Measurements from ENCODE around the gene RBBP8. TPM values are rescaled to one million over a fixed set of nuclear protein-coding genes. Genes with fewer than 3 reads are reported as not detected.
"Not testable (repeated sequence)": the region's sequence is repeated elsewhere in the genome, so short reads cannot be mapped to it uniquely, and the experiment has no call there.

RBBP8 gene
- total RNA-seq (1 to 10 TPM; 1.2 to 2.5 TPM), total RNA-seq (2.9 to 206 (median 12.6) reads per million in 172 experiments)
- 4.3 TPM for polyA plus RNA-seq (2013, experiment 1 of 2)
- 5.3 TPM for polyA plus RNA-seq (2013, experiment 2 of 2)

- TF ChIP-seq, protein P1, sequence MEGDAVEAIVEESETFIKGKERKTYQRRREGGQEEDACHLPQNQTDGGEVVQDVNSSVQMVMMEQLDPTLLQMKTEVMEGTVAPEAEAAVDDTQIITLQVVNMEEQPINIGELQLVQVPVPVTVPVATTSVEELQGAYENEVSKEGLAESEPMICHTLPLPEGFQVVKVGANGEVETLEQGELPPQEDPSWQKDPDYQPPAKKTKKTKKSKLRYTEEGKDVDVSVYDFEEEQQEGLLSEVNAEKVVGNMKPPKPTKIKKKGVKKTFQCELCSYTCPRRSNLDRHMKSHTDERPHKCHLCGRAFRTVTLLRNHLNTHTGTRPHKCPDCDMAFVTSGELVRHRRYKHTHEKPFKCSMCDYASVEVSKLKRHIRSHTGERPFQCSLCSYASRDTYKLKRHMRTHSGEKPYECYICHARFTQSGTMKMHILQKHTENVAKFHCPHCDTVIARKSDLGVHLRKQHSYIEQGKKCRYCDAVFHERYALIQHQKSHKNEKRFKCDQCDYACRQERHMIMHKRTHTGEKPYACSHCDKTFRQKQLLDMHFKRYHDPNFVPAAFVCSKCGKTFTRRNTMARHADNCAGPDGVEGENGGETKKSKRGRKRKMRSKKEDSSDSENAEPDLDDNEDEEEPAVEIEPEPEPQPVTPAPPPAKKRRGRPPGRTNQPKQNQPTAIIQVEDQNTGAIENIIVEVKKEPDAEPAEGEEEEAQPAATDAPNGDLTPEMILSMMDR (IDR thresholded peaks at IDR 0.05), result no peak
- Histone ChIP-seq H3K27ac (ENCODE audit: low read depth in 1 of 2, low read length in 2 of 2) (peak within 1 kb of the TSS; percentile 80 to 95), H3K4me1 (ENCODE audit: insufficient read depth, low read length) (peaks cover 8% of the 10 kb centered on the region), H3K4me3 (ENCODE audit: low read length) (peak within 1 kb of the TSS; percentile 97), H3K27me3 (ENCODE audit: control insufficient read depth in 1 of 2, insufficient read depth in 2 of 2, low read length in 2 of 2) (no peaks in the 10 kb centered on the region), H3K9me3 (ENCODE audit: control insufficient read depth in 1 of 2, insufficient read depth in 1 of 2, low read length in 2 of 2) (no peaks in the 10 kb centered on the region), H3K36me3 (ENCODE audit: insufficient read depth, low read length) (no peaks in the 10 kb centered on the region)
- ChIA-PET POLR2A (interaction anchor here (0.9 to 1.3 kb wide), 6 partner anchors 15 to 478 kb away, joined by 3 to 5 read pairs (median 4); no protein-coding TSS in a partner anchor), CTCF (interaction anchor here (1.0 to 1.2 kb wide), 2 partner anchors 42 to 50 kb away, joined by 3 read pairs; no protein-coding TSS in a partner anchor)
- DNase-seq (peak; percentile 55 to 90 (median 74)), ATAC-seq (ENCODE audit: poor library complexity) (peak; percentile 67)
- Mint-ChIP-seq H3K27me3 (no peaks in the 10 kb centered on the region), H3K4me3 (peak within 1 kb of the TSS; percentile 89), H3K36me3 (ENCODE audit: low read depth) (no peaks in the 10 kb centered on the region), H3K27ac (peak within 1 kb of the TSS; percentile 67), H3K9me3 (no peaks in the 10 kb centered on the region), H3K4me1 (ENCODE audit: low read depth) (peaks cover 13% of the 10 kb centered on the region)
- intact Hi-C loops (cut with DNase I, micrococcal nuclease), result loop anchor here (5.0 to 10.0 kb wide), 6 partner anchors 134 to 519 kb away; partner anchors contain the start of gene RIOK3 (in 1 of the 2)
Measured at GRCh38 chr18:22933206-22933965, at the start of gene RBBP8. Gene RBBP8 (plus strand): TSS chr18:22933328. CDS start chr18:22936852, 3,524 bp downstream.

GRCh38 chr18:22883827-22884226 lies 49.3 kb upstream of the RBBP8 start:
- no peak for ATAC-seq (ENCODE audit: poor library complexity)
- ChIA-PET POLR2A (no interaction called here), CTCF (no interaction called here)
- no peak overlapping the region for H3K4me3 ChIP-seq (ENCODE audit: low read length)
- Mint-ChIP-seq H3K4me1 (ENCODE audit: low read depth) (no peaks in the 10 kb centered on the region), H3K4me3 (no peak overlapping the region), H3K9me3 (no peaks in the 10 kb centered on the region), H3K27me3 (peaks cover 16% of the 10 kb centered on the region), H3K27ac (no peak overlapping the region), H3K36me3 (ENCODE audit: low read depth) (no peaks in the 10 kb centered on the region)
- DNase-seq, result no peak
- peaks cover 0 to 2% of the 10 kb centered on the region in 2 experiments for H3K27me3 ChIP-seq (ENCODE audit: control insufficient read depth in 1 of 2, insufficient read depth in 2 of 2, low read length in 2 of 2)
- TF ChIP-seq, protein P1 (IDR thresholded peaks at IDR 0.05), result no peak
- H3K9me3 ChIP-seq (ENCODE audit: control insufficient read depth in 1 of 2, insufficient read depth in 1 of 2, low read length in 2 of 2), result peaks cover 0 to 5% of the 10 kb centered on the region in 2 experiments
- intact Hi-C loops (cut with DNase I, micrococcal nuclease), result no loop called here
- H3K36me3 ChIP-seq (ENCODE audit: insufficient read depth, low read length), result no peaks in the 10 kb centered on the region
- H3K27ac ChIP-seq (ENCODE audit: low read depth in 1 of 2, low read length in 2 of 2), result no peak overlapping the region
- no peaks in the 10 kb centered on the region for H3K4me1 ChIP-seq (ENCODE audit: insufficient read depth, low read length)

GRCh38 chr18:22885694-22886093 lies 47.4 kb upstream of the RBBP8 start:
- not testable (repeated sequence) for H3K4me3 Mint-ChIP-seq

More at GRCh38 chr18:22885694-22886093, 47.4 kb upstream of the RBBP8 start:
- CTCF ChIA-PET; H3K36me3 ChIP-seq (ENCODE audit: insufficient read depth, low read length); intact Hi-C loops (cut with DNase I, micrococcal nuclease); H3K36me3 Mint-ChIP-seq (ENCODE audit: low read depth); H3K27me3 ChIP-seq (ENCODE audit: control insufficient read depth in 1 of 2, insufficient read depth in 2 of 2, low read length in 2 of 2); ATAC-seq (ENCODE audit: poor library complexity); H3K9me3 Mint-ChIP-seq; DNase-seq; H3K27ac ChIP-seq (ENCODE audit: low read depth in 1 of 2, low read length in 2 of 2); H3K4me1 ChIP-seq (ENCODE audit: insufficient read depth, low read length); H3K4me1 Mint-ChIP-seq (ENCODE audit: low read depth); H3K9me3 ChIP-seq (ENCODE audit: control insufficient read depth in 1 of 2, insufficient read depth in 1 of 2, low read length in 2 of 2); H3K4me3 ChIP-seq (ENCODE audit: low read length); H3K27ac Mint-ChIP-seq; POLR2A ChIA-PET: not testable (repeated sequence)
- peaks cover 12% of the 10 kb centered on the region for H3K27me3 Mint-ChIP-seq

All from CD4-positive, alpha-beta T cell (primary cell).